NCI-H2171 (cell line): ENCODE data around the gene MLN.
A peak's percentile ranks its signal among the peaks of the same experiment; 100 is the strongest.

Source experiments
- DNase-seq: peaks from one replicate; lab custom pipeline; 2025; lab: John Stamatoyannopoulos, UW

MLN gene, protein sequence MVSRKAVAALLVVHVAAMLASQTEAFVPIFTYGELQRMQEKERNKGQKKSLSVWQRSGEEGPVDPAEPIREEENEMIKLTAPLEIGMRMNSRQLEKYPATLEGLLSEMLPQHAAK

DNA sequence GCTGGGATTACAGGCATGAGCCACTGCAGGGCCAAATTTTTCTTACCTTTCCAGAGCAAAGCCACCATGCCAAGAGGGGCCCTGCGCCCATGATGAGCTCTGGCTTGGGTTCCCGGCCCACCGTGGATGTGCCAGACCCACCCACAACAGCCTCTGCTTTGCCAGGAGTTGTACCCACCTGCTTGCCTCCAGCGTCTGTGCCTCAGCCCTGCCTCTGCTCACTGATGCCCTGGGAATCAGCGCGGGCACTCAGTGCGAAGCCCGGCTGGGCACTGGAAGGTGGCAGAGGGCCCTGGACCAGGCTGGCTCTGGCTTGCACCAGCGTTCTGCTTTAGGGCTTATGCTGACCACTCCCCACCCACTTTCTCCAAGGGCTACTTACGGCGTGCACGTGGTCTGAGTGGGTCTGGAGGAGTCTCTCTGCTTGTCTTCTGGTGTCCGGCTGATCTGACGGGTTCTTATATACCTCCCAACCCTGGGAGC lies at the start of gene MLN:
TSS of gene MLN (minus strand) at position 433 of the 483 bp plus-strand sequence. CDS start 2,840 bp downstream, outside the sequence.
- DNase-seq: no peak

DNA sequence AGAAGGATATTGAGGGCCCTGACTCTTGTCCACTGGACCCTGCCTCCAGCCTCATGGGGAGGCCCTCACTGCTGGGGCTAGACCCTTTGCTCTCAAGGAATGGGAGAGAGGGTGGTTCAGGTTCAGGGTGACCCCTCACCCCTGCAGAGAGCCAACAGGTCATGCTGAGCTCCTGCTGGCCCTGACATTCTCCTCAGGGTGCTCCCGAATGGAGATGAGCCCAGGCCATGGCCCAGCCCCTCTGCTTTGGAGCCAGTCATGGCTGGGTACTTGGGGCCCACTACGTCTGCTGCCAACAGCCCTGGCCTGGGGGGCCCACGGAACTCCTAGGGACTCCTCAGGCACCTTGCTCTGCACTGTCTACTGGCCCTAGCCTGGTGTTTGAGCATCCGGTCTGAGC lies 49.2 kb upstream of the MLN start:
- no peak for DNase-seq

GRCh38 chr6:33851959-33852358 lies 48.2 kb upstream of the MLN start:
- no peak for DNase-seq

- peak; percentile 62 for DNase-seq
Observed at GRCh38 chr6:33850869-33851541, 47.2 kb upstream of the MLN start.

DNA sequence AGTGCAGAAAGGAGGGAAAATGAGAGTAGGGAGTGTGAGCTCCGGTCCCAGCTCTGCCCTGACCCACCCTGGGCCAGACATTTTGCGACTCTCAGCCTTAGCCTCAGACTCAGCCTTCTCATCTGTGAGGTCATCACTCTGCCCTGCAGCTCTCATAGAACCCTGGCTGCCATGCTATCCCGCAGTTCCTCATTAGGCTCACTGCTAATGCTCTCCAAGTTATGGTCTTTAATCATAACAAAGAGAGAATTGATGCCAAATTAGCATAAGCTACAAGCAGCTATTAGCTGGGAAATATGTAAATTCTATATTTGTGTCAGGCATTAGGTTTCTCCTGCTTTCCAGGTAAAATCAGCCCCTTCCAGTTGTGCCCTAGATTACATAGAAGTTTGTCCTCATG lies 46.5 kb upstream of the MLN start:
- DNase-seq: no peak

- no peak for DNase-seq
Observed at GRCh38 chr6:33849500-33850075, 45.8 kb upstream of the MLN start.

DNA sequence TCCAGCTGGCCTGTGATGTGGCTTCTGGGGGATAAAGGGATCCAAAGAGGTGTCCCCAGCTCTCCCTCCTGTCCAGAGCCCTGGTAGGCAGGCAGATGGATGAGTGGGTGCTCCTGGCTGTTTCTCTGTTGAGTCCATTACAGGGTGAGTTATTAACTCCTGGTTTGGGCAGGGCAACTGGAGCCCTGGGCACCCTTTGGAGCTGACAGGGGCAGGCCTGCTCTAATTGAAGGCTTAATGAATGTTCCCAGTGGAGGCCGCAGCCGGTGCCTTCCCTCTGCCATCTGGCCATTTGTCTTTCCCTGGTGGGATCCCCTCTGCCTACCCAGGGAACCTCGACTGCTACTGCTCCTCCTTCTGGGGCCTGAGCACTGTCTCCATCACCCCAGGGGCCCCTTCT lies 44.7 kb upstream of the MLN start:
- peak; percentile 72 for DNase-seq

DNA sequence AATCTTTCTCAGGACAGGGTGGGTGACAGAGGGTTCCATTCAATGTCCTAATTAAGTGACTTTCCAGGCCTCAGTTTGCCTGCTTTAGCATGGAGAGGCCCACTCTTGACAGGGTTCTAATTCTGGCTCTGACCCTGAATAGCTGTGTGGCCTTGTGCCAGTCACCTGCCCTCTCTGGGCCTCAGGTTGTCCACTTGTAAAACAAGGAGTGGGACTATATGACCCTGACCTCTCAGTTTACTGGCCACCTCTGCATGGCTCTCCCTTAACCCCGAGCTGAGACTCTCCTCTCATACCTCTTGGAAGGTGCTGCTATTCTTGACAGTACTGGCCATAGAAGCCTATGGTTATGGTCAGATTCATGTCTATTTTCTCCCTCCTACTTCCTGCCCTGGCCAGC lies 44.1 kb upstream of the MLN start:
- DNase-seq: no peak

DNA sequence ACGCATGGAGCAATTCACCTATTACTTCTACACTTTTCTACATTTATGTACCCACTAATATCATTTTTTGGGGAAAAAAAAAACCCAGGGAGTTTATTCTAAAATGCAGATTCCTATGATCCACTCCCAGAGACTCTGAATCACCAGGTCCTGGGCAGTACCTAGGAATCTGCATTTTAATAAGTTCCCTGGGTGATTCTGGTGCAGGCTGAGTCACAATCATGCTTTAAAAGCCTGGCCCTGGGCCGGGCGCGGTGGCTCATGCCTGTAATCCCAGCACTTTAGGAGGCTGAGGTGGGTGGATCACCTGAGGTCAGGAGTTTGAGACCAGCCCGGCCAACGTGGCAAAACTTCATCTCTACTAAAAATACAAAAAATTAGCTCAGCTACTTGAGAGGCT lies 43.3 kb upstream of the MLN start:
- no peak for DNase-seq

DNA sequence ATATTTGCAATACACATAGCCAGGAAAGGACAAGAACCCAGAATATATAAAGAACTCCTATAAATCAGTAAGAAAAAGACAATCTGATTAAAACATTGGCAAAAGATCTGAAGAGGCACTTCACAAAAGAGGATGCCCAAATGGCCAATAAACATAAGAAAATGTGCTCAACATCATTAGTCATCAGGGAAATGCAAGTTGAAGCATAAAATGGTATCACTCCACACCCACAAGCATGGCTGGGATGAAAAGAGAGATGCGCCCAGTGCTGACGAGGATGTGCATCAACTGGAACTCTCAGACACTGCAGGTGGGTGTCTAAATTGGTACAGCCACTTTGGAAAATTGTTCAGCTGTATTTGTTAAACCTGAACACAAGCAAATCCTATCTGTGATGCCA lies 42.4 kb upstream of the MLN start:
- DNase-seq: no peak

GRCh38 chr6:33845031-33845745 lies 41.4 kb upstream of the MLN start:
- no peak for DNase-seq

DNA sequence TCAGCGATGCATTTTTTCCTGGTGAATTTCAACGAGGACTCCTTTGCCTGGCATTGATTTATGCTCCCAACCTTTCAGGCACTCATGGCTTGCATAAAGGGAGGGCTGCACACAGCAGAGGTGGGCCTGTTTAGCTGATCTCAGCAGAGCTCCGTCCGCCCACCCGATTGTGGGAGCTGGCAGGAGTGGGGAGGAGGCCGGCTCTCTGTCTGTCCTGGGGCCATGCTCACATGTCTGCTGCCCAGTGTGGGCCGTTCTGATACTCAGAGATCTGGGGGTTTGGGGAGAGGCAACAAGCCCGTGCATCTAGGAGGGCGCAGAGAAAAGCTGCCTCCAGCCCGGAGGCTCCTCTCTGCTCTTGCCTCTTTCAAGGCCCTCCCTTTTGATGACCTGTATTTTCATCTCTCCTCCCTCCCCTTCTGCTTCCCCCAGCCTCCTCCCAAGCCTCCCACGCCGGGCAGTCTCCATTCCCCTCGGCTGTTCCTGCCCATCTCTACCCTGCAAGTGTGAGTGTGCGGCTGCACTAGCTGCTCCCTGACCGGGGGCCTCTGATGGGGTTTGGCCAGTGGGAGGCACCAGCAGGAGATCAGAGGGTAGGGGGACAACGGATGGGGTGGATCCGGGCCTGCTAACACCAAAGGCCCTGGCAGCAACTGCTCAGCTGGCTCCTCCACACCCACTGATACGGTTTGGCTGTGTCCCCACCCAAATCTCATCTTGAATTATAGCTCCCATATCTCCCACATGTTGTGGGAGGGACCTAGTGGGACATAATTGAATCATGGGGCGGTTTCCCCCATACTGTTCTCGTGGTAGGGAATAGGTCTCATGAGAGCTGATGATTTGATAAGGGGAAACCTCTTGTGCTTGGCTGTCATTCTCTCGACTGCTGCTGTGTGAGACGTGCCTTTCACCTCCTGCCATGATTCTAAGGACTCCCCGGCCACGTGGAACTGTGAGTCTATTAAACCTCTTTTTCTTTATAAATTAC lies 39.6 kb upstream of the MLN start:
- DNase-seq: no peak

DNA sequence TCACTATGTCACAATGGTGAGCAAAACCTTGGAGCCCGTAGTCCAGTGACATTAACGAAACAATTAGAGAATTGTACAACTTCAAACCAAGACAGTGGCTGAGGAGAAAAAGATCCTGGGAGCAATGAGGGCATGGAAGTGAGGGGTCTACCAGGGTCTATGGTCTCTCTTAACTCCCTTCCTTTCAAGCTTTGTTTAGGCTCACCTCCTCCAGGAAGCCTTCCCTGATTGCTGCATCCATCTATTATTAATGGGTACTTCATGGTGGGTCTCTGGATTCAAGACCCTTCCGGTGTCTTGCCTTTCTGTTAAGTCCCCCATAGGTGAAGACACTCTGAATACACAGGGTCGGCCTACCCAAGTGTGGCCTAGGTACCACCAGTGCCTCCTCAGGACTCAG lies 38.1 kb upstream of the MLN start:
- no peak for DNase-seq

GRCh38 chr6:33841070-33841469 lies 37.3 kb upstream of the MLN start:
- no peak for DNase-seq

DNA sequence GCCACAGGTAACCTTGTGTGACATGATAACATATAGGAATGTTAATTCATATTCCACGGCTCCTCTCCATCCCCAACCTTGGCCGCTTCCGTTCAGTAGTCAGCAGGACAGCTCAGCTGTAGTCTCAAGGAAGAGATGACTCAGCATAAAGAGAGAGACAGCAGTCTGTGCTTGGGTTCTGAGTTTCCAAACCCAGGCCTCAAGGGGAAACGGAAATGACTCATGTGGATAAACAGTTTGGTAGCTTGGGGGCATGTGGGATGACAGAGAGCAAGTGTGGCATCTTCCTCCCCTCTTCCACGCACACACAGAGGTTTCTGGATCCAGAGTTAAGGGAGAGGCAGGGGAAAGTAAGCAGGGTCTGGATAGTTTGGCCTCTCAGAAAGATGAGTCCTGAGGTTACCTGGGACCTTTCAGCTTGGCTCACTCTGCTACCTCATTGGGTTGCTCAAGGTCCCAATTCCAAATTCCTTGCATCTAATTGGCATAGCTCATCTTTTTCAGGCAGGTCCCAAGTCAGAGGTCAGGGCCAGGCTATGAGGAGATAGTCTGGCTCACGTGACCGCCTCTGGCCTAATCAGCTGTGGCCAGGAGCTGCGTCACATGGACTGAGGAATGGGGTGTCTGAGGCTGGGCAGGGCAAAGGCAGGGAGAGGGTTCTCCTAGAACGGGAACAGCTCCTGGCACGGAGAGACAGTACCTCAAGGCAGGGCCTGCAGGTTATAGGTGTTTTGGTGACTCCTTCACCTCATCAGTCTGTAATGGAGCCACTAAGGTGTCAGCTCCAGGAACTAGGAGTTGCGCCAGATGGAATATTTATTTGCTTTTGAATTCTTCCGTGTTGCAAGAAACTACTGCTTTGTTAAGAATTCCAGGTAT lies 36.5 kb upstream of the MLN start:
- peak; percentile 55 for DNase-seq

DNA sequence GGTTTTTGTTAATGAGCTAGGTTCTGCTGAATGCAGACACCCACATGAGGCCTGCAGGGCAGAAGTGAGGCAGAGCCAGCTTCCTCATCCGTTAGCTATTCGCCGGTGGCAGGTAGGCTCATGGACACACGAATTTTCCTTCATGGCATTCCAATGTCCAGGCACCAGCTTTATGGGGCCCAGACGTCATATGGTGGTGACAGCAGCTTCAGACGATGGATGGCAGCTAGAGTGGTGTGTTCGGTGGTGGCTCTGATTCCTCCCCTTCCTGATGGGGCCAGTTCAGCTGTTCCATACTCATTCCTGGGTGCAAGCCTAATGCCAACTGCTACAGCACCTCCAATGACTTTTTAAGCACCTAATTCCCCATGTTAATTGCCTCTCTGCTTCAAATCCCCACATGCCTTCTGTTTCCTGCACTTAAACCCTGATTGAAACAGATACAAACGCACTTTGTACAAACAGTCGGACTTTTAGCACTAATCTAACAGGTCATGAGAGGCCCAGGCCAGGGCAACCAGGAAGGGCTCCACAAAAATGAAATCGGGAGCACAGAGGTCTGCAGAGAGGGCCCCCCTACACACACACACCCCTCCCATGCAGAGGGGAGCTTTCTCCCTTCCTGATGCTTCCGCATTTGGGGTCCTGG lies 35.7 kb upstream of the MLN start:
- no peak for DNase-seq

DNA sequence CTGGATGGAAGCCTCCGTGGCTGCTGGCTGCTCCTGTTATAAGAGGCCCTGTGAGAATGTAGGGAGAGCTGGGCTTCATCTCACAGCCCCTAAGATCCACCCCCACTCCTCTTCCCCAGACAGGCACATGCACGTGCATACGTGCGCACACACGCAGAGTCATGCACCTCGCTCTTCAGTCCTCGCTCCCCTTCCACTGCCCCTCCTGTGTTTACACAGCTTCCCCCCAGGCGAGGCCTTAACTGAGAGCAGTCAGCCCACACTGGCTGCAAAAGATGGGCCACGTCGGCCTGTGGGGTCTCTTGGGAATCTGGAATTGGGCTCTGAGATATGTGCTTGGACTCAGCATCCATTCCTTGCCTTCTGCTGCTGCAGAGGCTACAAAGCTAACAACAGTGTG lies 35.2 kb upstream of the MLN start:
- DNase-seq: no peak

- no peak for DNase-seq
Observed at GRCh38 chr6:33837971-33838665, 34.3 kb upstream of the MLN start.

DNA sequence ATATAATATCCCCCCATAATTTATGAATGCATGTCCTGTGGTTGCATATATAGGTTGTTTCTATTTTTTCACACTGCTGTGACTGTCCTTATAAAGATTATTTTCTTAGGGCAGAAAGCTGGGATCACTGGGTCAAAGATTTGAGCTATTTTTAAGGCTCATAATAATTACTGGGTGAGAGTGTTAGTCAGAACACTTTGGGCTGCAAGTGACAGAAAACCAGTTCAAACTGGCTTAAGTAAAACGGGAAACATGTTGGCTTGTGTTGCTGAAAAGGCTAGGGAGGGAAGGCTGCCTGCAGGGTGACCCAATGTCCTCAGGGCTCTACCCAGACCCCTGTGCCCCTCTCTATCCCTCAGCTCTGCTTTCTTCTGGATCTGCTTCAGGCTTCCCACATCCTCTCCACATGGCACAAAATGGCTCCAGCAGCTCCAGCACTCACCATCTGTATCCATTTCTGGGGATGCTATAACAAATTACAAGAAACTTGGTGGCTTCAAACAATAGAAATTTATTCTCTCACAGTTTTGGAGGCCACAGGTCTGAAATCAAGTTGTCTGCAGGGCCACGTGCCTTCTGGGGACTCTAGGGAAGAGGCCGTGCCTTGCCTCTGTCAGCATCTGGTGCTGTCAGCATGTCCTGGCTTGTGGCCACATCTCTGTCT lies 33.1 kb upstream of the MLN start:
- DNase-seq: peak; percentile 20
